ENCODE results near the gene TTC34.

TTC34 gene

DNA sequence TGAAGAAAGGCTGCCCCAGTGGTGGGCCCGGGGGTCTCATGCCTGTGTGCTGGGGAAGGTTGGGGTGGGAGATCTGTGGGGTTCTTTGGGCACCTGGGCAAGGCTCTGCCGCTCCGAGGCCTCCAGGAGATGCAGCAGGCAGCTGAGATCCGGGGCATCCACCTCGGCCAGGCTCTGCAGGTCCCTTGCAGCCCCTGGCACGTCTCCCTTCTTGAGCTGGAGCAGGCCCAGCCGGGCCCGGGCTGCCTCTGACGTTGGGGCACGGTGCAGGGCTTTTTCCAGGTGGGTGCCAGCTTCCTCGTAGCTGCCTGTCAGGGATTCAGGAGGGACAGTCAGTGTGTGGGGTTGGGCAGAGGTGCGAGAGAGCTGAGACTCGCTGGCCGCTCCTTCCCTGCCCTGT is 157.3 kb downstream of the TTC34 start:
- no peak for DNase-seq (ENCODE audit: low read depth, low spot score)
- in situ Hi-C loops (cut with HindIII; ENCODE audit: low sequenced_read_pairs), result no loop called here
- no peak overlapping the region for H3K4me3 ChIP-seq (ENCODE audit: low read depth, low read length)
- TF ChIP-seq, protein P1, sequence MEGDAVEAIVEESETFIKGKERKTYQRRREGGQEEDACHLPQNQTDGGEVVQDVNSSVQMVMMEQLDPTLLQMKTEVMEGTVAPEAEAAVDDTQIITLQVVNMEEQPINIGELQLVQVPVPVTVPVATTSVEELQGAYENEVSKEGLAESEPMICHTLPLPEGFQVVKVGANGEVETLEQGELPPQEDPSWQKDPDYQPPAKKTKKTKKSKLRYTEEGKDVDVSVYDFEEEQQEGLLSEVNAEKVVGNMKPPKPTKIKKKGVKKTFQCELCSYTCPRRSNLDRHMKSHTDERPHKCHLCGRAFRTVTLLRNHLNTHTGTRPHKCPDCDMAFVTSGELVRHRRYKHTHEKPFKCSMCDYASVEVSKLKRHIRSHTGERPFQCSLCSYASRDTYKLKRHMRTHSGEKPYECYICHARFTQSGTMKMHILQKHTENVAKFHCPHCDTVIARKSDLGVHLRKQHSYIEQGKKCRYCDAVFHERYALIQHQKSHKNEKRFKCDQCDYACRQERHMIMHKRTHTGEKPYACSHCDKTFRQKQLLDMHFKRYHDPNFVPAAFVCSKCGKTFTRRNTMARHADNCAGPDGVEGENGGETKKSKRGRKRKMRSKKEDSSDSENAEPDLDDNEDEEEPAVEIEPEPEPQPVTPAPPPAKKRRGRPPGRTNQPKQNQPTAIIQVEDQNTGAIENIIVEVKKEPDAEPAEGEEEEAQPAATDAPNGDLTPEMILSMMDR (IDR thresholded peaks at IDR 0.05; ENCODE audit: low read depth, low read length), result no peak

DNA sequence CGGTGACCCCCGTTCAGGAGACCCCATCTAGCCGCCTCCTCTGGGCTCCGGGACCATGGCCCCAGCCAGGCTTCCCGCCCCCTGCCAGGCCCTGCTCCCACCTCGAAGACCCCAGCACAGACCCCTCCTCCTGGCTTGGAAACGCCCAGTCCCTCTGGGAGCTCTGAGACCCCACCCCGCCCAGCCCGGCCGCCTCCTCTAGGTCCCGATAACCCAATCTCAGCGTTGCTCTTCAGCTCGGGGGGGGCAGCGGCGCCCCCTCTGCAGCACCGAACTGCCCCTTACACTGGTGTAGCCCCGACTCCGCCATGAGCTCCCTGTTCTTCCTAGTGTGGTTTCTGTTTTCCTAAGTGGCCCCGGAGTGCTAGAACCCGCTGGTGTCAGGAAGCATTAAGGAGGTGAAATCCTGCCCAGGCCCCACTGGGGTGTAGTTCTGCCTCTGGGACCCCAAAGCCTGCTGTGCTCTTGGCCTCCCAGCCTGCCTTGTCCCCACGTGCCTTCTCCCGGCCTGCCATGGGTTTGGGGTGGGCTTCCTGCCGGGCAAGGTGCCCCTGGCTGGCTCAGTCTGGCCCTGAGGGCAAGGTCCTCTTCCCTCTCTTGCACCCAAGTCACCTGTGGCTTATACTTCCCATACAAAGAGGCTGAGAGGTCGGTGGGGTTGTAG is 157.9 kb downstream of the TTC34 start:
- in situ Hi-C loops (cut with HindIII; ENCODE audit: low sequenced_read_pairs), result no loop called here
- H3K4me3 ChIP-seq (ENCODE audit: low read depth, low read length), result peak overlapping the region; percentile 61
- no peak for DNase-seq (ENCODE audit: low read depth, low spot score)
- TF ChIP-seq, protein P1 (IDR thresholded peaks at IDR 0.05; ENCODE audit: low read depth, low read length), result no peak

DNA sequence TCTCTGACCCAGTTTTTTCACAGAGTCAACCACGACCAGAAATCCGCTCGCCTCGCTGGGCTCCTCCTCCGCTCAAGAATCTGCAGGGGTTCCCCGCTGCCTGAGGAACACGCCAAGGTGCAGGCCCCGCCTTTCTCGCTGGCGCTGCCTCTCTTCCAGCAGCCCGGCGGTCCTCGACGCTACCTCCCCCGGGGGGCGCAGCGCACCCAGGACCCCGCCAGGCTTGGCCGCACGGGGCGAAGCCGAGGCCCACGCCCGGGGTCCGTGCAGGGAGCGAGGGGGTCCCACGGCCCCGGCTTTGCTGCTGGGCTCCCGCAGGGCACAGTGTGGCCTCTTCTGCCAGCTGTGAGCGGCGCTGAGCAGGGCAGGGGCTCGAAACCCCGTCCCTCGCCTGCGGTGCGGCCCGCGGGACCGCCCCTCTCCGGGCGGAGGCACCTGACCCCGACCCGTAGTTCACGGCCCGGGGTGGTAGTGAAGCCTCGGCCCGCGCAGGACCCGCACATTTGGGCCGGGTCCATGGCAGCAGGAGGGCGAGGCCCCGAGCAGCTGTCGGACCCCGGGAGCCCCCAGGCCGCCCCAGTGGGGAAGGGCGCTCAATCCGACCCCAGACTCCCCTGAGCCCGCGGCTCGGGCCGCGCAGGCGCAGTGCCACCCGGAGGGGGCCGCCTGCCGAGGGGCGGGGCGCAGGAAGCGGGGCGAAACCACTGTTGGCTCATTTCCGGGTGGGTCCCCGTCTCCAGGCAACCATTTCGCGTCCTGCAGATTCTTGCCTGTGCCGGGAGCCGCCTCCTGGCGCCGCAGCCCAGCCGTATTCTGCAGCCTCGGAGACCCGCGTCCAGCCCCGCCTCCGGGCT is 158.7 kb downstream of the TTC34 start:
- DNase-seq (ENCODE audit: low read depth, low spot score), result peak; percentile 85
- peak overlapping the region; percentile 61 for H3K4me3 ChIP-seq (ENCODE audit: low read depth, low read length)
- in situ Hi-C loops (cut with HindIII; ENCODE audit: low sequenced_read_pairs), result no loop called here
- TF ChIP-seq, protein P1 (IDR thresholded peaks at IDR 0.05; ENCODE audit: low read depth, low read length), result peak; percentile 25

DNA sequence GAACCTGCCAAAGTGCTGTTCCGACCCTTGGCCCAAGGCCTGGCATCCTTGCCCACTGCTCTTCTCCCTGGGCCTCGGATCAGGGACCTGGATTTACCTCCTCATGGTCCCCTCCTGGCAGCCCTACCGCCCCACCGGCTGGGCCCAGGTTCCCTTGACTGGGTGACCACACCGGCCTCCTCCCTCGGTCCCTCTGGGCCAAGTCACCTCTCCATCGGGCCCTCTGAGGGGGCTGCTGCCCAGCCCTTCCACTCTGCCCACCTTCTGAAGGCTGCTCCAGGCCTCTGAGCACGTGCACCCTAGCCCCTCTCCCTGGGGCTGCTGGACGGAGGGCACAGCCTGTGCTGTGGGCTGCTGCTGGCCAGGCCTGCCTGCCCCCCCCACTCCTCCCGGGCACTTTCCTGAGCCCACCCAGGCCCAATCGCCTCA is 159.3 kb downstream of the TTC34 start:
- DNase-seq (ENCODE audit: low read depth, low spot score), result no peak
- TF ChIP-seq, protein P1 (IDR thresholded peaks at IDR 0.05; ENCODE audit: low read depth, low read length), result no peak
- in situ Hi-C loops (cut with HindIII; ENCODE audit: low sequenced_read_pairs), result no loop called here
- H3K4me3 ChIP-seq (ENCODE audit: low read depth, low read length), result peak overlapping the region; percentile 61

DNA sequence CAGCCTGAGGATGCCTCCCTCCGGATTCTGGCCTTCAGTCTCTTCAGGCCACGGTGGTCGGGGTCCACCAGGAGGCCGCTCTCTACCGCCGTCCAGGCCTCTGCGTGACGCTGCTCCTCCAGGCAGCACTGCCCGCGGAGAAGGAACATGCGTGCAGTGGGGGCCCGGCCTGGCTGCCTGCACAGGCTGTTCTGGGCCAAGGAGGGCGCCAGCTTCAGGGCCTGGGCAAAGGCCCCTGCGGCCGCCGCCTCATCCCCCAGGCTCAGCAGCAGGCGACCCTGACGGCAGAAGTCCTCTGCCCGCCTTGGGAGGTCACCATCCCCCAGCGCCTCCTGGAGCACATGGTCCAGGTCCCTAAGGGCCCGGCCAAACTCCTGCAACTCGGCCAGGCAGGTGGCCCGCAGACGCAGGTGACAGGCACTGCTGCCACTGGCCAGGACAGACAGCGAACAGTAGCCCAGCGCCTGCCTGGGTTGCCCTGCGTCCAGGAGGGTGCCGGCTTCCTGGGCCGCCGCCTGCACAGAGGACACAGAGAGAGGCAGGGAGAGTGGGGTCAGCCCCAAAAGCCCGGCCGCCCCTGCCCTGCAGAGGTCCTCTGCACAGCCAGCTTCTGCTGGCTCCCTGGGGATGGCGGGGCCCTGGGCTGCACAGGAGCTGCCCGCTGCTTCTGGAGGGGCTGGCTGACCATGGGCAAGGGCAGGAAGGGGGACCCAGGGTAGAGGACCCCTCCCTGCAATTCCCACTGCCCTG is 159.9 kb downstream of the TTC34 start:
- in situ Hi-C loops (cut with HindIII; ENCODE audit: low sequenced_read_pairs), result no loop called here
- H3K4me3 ChIP-seq (ENCODE audit: low read depth, low read length), result peak overlapping the region; percentile 61
- TF ChIP-seq, protein P1 (IDR thresholded peaks at IDR 0.05; ENCODE audit: low read depth, low read length), result no peak
- no peak for DNase-seq (ENCODE audit: low read depth, low spot score)

DNA sequence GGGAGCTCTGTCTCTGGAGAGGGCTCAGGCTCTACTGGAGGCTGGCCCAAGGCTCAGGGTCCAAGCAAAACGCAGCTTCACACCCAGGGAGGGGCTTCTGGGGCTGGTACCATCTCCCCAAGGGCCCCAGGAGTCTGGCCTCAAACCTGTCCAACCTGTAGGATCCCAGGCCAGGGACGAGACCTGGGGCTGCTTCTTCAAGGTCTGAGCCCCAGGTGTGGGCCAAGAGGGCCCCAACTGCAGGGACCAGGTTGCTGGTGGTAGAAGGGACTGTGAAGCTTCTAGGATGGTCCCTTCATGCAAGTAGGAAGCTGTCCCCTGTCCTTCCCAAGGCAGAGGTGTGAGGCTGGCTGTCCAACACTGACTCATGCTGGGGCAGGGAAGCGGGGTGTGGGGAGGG is 160.9 kb downstream of the TTC34 start:
- in situ Hi-C loops (cut with HindIII; ENCODE audit: low sequenced_read_pairs), result no loop called here
- DNase-seq (ENCODE audit: low read depth, low spot score), result no peak
- no peak overlapping the region for H3K4me3 ChIP-seq (ENCODE audit: low read depth, low read length)
- TF ChIP-seq, protein P1 (IDR thresholded peaks at IDR 0.05; ENCODE audit: low read depth, low read length), result no peak
